Endothelial cell (in vitro differentiated cells): ENCODE results near the gene PLCG1. TPM values are rescaled to one million over a fixed set of nuclear protein-coding genes. Genes with fewer than 3 reads are reported as not detected.

ENCODE experiments used
- DNase-seq: peaks from one replicate; pipeline ENCODE4 v3.0.0; 2021; ENCODE audit warnings: low spot score
- H3K27ac Mint-ChIP-seq: one replicate; pipeline ENCODE4 v1.8.0; 2021; ENCODE audit warnings: mixed read lengths, inconsistent platforms; ENCODE audit not compliant: unreplicated experiment
- H3K27me3 Mint-ChIP-seq: one replicate; pipeline ENCODE4 v1.8.0; 2021; ENCODE audit warnings: mild to moderate bottlenecking, moderate library complexity, mixed read lengths, inconsistent platforms; ENCODE audit not compliant: unreplicated experiment
- H3K36me3 Mint-ChIP-seq: one replicate; pipeline ENCODE4 v1.8.0; 2021; ENCODE audit warnings: mild to moderate bottlenecking, low read depth, mixed read lengths, inconsistent platforms; ENCODE audit not compliant: unreplicated experiment
- H3K4me1 Mint-ChIP-seq: one replicate; pipeline ENCODE4 v1.8.0; 2021; ENCODE audit warnings: mild to moderate bottlenecking, mixed read lengths, inconsistent platforms; ENCODE audit not compliant: unreplicated experiment
- H3K4me3 Mint-ChIP-seq: one replicate; pipeline ENCODE4 v1.8.0; 2021; ENCODE audit warnings: mild to moderate bottlenecking, mixed read lengths, inconsistent platforms; ENCODE audit not compliant: unreplicated experiment
- H3K9me3 Mint-ChIP-seq: one replicate; pipeline ENCODE4 v1.8.0; 2021; ENCODE audit warnings: mixed read lengths, inconsistent platforms; ENCODE audit not compliant: unreplicated experiment
- microRNA-seq: library from miRNA; unstranded; fragments of <30 nt; microRNA quantifications from one replicate; pipeline ENCODE4, GENCODE V29; 2020; ENCODE audit not compliant: unreplicated experiment
- total RNA-seq: library from RNA; stranded (reverse); fragmentation: NEBNext Ultra II Directional; extraction: Animal tissue kit (Norgen Biotek cat#: 25700); gene quantifications from one replicate; pipeline ENCODE4 v1.2.1, GENCODE V29; 2021; ENCODE audit not compliant: unreplicated experiment
- TF ChIP-seq, protein P1 (sequence below): fragments of 200-600 bp; sonication (generic); IDR thresholded peaks from one replicate; pipeline ENCODE4 v1.5.0; 2021; ENCODE audit warnings: antibody characterized with exemption; ENCODE audit not compliant: unreplicated experiment

The PLCG1 gene
- total RNA-seq, 1 donor from 2014 or later: 456 TPM

DNA sequence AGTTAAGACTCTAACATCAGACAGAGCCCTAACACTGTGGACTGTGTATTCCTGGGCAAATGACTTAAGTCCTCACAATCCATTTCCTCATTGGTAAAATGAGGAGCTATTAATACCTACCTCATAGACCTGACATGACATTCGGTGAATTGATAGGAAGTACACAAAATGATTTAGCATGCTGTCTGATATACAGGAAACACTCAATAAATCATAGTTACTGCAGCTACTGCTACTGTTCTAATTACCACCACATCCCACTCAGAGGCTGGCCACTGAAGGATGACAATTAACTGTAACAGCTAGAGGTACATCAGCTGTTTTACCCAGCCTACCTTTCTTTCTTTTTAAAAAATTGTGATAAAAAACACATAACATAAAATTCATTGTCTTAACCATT lies 87.7 kb downstream of the PLCG1 start:
- no peak overlapping the region for H3K27ac Mint-ChIP-seq
- TF ChIP-seq, protein P1, sequence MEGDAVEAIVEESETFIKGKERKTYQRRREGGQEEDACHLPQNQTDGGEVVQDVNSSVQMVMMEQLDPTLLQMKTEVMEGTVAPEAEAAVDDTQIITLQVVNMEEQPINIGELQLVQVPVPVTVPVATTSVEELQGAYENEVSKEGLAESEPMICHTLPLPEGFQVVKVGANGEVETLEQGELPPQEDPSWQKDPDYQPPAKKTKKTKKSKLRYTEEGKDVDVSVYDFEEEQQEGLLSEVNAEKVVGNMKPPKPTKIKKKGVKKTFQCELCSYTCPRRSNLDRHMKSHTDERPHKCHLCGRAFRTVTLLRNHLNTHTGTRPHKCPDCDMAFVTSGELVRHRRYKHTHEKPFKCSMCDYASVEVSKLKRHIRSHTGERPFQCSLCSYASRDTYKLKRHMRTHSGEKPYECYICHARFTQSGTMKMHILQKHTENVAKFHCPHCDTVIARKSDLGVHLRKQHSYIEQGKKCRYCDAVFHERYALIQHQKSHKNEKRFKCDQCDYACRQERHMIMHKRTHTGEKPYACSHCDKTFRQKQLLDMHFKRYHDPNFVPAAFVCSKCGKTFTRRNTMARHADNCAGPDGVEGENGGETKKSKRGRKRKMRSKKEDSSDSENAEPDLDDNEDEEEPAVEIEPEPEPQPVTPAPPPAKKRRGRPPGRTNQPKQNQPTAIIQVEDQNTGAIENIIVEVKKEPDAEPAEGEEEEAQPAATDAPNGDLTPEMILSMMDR: no peak
- peaks cover 2% of the 10 kb centered on the region for H3K27me3 Mint-ChIP-seq
- no peaks in the 10 kb centered on the region for H3K36me3 Mint-ChIP-seq
- H3K4me1 Mint-ChIP-seq: peaks cover 15% of the 10 kb centered on the region
- DNase-seq: no peak
- H3K9me3 Mint-ChIP-seq: no peaks in the 10 kb centered on the region
- H3K4me3 Mint-ChIP-seq: no peak overlapping the region

DNA sequence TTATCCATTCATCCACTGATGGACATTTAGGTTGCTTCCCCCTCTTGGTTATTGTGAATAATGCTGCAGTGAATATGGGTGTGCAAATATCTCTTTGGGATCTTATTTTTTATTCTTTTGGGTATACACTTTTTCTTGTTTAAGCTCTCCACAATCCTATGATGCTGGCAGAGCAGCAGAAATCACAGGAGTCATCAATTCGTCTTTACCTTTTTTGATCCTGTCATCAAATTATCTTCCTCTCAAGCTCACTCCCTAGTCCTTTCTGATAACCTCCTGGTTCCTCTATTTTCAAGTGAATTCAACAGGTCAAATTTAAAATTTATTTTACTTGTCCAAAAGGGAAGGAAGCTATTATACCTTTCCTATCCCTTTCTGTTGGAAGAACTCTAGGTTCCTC lies 89.1 kb downstream of the PLCG1 start:
- no peak overlapping the region for H3K27ac Mint-ChIP-seq
- peaks cover 15% of the 10 kb centered on the region for H3K4me1 Mint-ChIP-seq
- no peaks in the 10 kb centered on the region for H3K9me3 Mint-ChIP-seq
- TF ChIP-seq, protein P1: no peak
- DNase-seq: no peak
- peaks cover 2% of the 10 kb centered on the region for H3K27me3 Mint-ChIP-seq
- H3K36me3 Mint-ChIP-seq: no peaks in the 10 kb centered on the region
- no peak overlapping the region for H3K4me3 Mint-ChIP-seq

Small RNAs within 50 kb of the gene (microRNA-seq; reads per million reads assigned to microRNA genes)
- 5.1 reads per million, percentile 49 among the genes with 10 or more reads in this experiment for gene MIR6871

Other genes starting within 250 kb of the PLCG1 start
- 72.7 TPM for gene TOP1, start 108.7 kb upstream of the PLCG1 start, total RNA-seq
- gene ZHX3, start 180.2 kb downstream of the PLCG1 start, total RNA-seq: 20.9 TPM
- 20.1 TPM for gene LPIN3, start 203.3 kb downstream of the PLCG1 start, total RNA-seq
- gene EMILIN3, start 229.3 kb downstream of the PLCG1 start, total RNA-seq: 0.28 TPM